Endothelial cell of umbilical vein (primary cell): Measurements from ENCODE around the gene SPTLC1. TPM values are rescaled to one million over a fixed set of nuclear protein-coding genes. Genes with fewer than 3 reads are reported as not detected.

Experiments used
- BruUV-seq: library from RNA; stranded (reverse); fragments of 400-500 nt; replicated peaks from 2 replicates; lab custom pipeline; 2021; lab: Mats Ljungman, UMichigan
- CTCF ChIA-PET: fragments of 300-600, 350-600 bp; sonication (Branson Sonifier 250); formaldehyde crosslinking; loops from one replicate; lab custom pipeline; 2021; ENCODE audit warnings: antibody characterized with exemption, inconsistent platforms; lab: Charles Lee
- POLR2A ChIA-PET: fragments of 300-600, 350-600 bp; sonication (Branson Sonifier 250); formaldehyde crosslinking; loops from one replicate; lab custom pipeline; 2021; ENCODE audit warnings: antibody characterized with exemption, inconsistent platforms; lab: Charles Lee
- DNase-seq: peaks from one replicate; pipeline ENCODE4 v3.0.0-alpha.2; 2011; ENCODE audit warnings: low read depth, low spot score
- FAIRE-seq: peaks from 2 replicates; lab custom pipeline; 2011; peaks lifted over from hg19 to GRCh38; lab: Jason Lieb, UNC
- H2AFZ ChIP-seq: 2 replicates; pipeline ENCODE4 v1.6.0; 2012; ENCODE audit warnings: low read depth, low read length, control low read depth, inconsistent platforms
- H3K27ac ChIP-seq: 2 replicates; pipeline ENCODE4 v1.5.1; 2011; ENCODE audit warnings: low read depth, mild to moderate bottlenecking, control low read depth, low read length, moderate library complexity; ENCODE audit not compliant: insufficient read depth
- H3K27me3 ChIP-seq, 2 experiments: 2 replicates each; pipeline versions ENCODE4 v1.6.0 to v1.6.1; 2011; ENCODE audit warnings: low read length in 2 of 2, mixed read lengths in 1 of 2; ENCODE audit not compliant: control insufficient read depth in 2 of 2, insufficient read depth in 2 of 2
- H3K36me3 ChIP-seq, 2 experiments: 2 replicates in 1 of 2; 3 replicates in 1 of 2; pipeline ENCODE4 v1.5.1; 2011; ENCODE audit warnings: low read length in 2 of 2, mild to moderate bottlenecking in 1 of 2, moderate library complexity in 1 of 2; ENCODE audit not compliant: control insufficient read depth in 2 of 2, insufficient read depth in 2 of 2; ENCODE audit errors: extremely low read depth in 1 of 2
- H3K4me1 ChIP-seq: 3 replicates; pipeline ENCODE4 v1.5.1; 2011; ENCODE audit warnings: mild to moderate bottlenecking, low read length; ENCODE audit not compliant: control insufficient read depth, insufficient read depth; ENCODE audit errors: extremely low read depth
- H3K4me2 ChIP-seq: 2 replicates; pipeline ENCODE4 v1.6.1; 2011; ENCODE audit warnings: low read length, control low read depth, mixed read lengths; ENCODE audit not compliant: insufficient read depth
- H3K4me3 ChIP-seq, 3 experiments: fragments of 200-600 bp in 1 of 3; sonication (generic), shearing (Covaris generic) in 1 of 3; replicated peaks in 1 of 3; 2 replicates each; pipeline ENCODE4 v1.5.1; 2011 to 2016; ENCODE audit warnings: control low read depth in 3 of 3, low read length in 3 of 3, mild to moderate bottlenecking in 2 of 3, inconsistent platforms in 1 of 3, low read depth in 1 of 3, moderate library complexity in 1 of 3; ENCODE audit not compliant: insufficient read depth in 1 of 3
- H3K79me2 ChIP-seq: 2 replicates; pipeline ENCODE4 v1.6.0; 2012; ENCODE audit warnings: low read length, inconsistent platforms; ENCODE audit not compliant: control insufficient read depth, insufficient read depth
- H3K9ac ChIP-seq: replicated peaks from 2 replicates; pipeline ENCODE3; 2011; ENCODE audit warnings: low read length, control low read depth; ENCODE audit not compliant: insufficient read depth; ENCODE audit errors: extremely low read depth
- H3K9me1 ChIP-seq: replicated peaks from 3 replicates; pipeline ENCODE4 v1.6.0; 2011; ENCODE audit warnings: mild to moderate bottlenecking, low read length; ENCODE audit not compliant: control insufficient read depth, insufficient read depth; ENCODE audit errors: extremely low read depth
- H3K9me3 ChIP-seq: replicated peaks from 2 replicates; pipeline ENCODE4 v1.5.1; 2012; ENCODE audit warnings: low read length, inconsistent platforms; ENCODE audit not compliant: control insufficient read depth, insufficient read depth
- H4K20me1 ChIP-seq: replicated peaks from 2 replicates; pipeline ENCODE3; 2011; ENCODE audit warnings: mild to moderate bottlenecking, low read length; ENCODE audit not compliant: control insufficient read depth, insufficient read depth; ENCODE audit errors: extremely low read depth
- GATA2 ChIP-seq: IDR thresholded peaks from 2 replicates; pipeline ENCODE4 v1.7.0; 2011; ENCODE audit warnings: low read depth, mild to moderate bottlenecking, moderate library complexity, mixed read lengths, low read length; ENCODE audit not compliant: insufficient read length, insufficient read depth
- JUN ChIP-seq: IDR thresholded peaks from 2 replicates; pipeline ENCODE4 v1.6.1; 2011; ENCODE audit warnings: borderline replicate concordance, low read depth; ENCODE audit not compliant: insufficient read length, insufficient read depth
- MAX ChIP-seq: IDR thresholded peaks from 2 replicates; pipeline ENCODE4 v1.6.1; 2011; ENCODE audit not compliant: insufficient read depth, insufficient read length
- MYC ChIP-seq: IDR thresholded peaks from one replicate; pipeline ENCODE4 v1.6.1; 2011; ENCODE audit warnings: mild to moderate bottlenecking, low read depth, low read length
- POLR2A ChIP-seq: IDR thresholded peaks from 2 replicates; pipeline ENCODE4 v1.6.1; 2012; ENCODE audit warnings: low read depth, mild to moderate bottlenecking, control low read depth, low read length
- POLR2AphosphoS5 ChIP-seq: IDR thresholded peaks from 2 replicates; pipeline ENCODE4 v1.6.1; 2012; ENCODE audit warnings: low read depth, mild to moderate bottlenecking, control low read depth, low read length, moderate library complexity; ENCODE audit not compliant: insufficient read depth
- dilution Hi-C: fragments of 300-500 bp; cut with MboI; formaldehyde crosslinking; loops from one replicate; pipeline ENCODE4 v1.15.0; 2019; ENCODE audit warnings: low sequenced_read_pairs; ENCODE audit not compliant: extremely low pct_ligation_motif_present
- intact Hi-C: fragments of 100-400 bp; cut with micrococcal nuclease; formaldehyde crosslinking; loops from one replicate; pipeline ENCODE4 v1.10.0; 2022
- polyA plus RNA-seq, 4 experiments: library from polyadenylated mRNA; depleted of rRNA in 3 of 4; stranded (reverse) in 3 of 4; unstranded in 1 of 4; fragments of >200 nt; gene quantifications; 2 replicates each; pipeline versions ENCODE4 v1.2.1 to v1.2.3, GENCODE V29; 2011 to 2012; ENCODE audit warnings: missing spikeins in 1 of 4
- total RNA-seq: library from RNA; stranded (reverse); gene quantifications from 2 replicates; pipeline ENCODE4 v1.2.3, GENCODE V29; 2021
- TF ChIP-seq, protein P1 (sequence below), 2 donors: IDR thresholded peaks; 1 replicate in 1 of 2; 2 replicates in 1 of 2; pipeline ENCODE4 v1.5.1; 2011; ENCODE audit warnings: low read length in 2 of 2, mild to moderate bottlenecking in 2 of 2, moderate library complexity in 2 of 2, control low read depth in 1 of 2, inconsistent platforms in 1 of 2, low read depth in 1 of 2; ENCODE audit not compliant: insufficient read depth in 1 of 2; ENCODE audit errors: extremely low read depth in 1 of 2

The SPTLC1 gene
- total and polyA plus RNA-seq, 2 donors (not counting 3 experiments of a cell fraction or from before 2014, with no cell fraction given) = 35.9 to 68.5 TPM

GRCh38 chr9:92135576-92135975 lies 20.4 kb upstream of the SPTLC1 start:
- H3K9me3 ChIP-seq = no peaks in the 10 kb centered on the region
- dilution Hi-C loops (no loop called here), intact Hi-C loops (loop anchor here (5.0 kb wide), 1 partner anchor 657 kb away; no protein-coding TSS in a partner anchor)
- FAIRE-seq (no peak), DNase-seq (no peak)
- H3K4me3 ChIP-seq = no peak overlapping the region
- no peak overlapping the region for H3K27ac ChIP-seq
- no peaks in the 10 kb centered on the region for H3K79me2 ChIP-seq
- ChIA-PET POLR2A (no interaction called here), CTCF (interaction anchor here (1.1 to 9.0 kb wide), 2 partner anchors 97 to 106 kb away, joined by 4 to 239 read pairs; no protein-coding TSS in a partner anchor)
- no peaks in the 10 kb centered on the region for H4K20me1 ChIP-seq
- H2AFZ ChIP-seq = no peak overlapping the region
- BruUV-seq = no TSS peak
- no peak overlapping the region for H3K9ac ChIP-seq
- H3K27me3 ChIP-seq = no peaks in the 10 kb centered on the region
- no peaks in the 10 kb centered on the region for H3K9me1 ChIP-seq
- H3K4me1 ChIP-seq = peaks cover 8% of the 10 kb centered on the region
- no peaks in the 10 kb centered on the region for H3K36me3 ChIP-seq
- H3K4me2 ChIP-seq = no peak overlapping the region
- TF ChIP-seq, protein P1, sequence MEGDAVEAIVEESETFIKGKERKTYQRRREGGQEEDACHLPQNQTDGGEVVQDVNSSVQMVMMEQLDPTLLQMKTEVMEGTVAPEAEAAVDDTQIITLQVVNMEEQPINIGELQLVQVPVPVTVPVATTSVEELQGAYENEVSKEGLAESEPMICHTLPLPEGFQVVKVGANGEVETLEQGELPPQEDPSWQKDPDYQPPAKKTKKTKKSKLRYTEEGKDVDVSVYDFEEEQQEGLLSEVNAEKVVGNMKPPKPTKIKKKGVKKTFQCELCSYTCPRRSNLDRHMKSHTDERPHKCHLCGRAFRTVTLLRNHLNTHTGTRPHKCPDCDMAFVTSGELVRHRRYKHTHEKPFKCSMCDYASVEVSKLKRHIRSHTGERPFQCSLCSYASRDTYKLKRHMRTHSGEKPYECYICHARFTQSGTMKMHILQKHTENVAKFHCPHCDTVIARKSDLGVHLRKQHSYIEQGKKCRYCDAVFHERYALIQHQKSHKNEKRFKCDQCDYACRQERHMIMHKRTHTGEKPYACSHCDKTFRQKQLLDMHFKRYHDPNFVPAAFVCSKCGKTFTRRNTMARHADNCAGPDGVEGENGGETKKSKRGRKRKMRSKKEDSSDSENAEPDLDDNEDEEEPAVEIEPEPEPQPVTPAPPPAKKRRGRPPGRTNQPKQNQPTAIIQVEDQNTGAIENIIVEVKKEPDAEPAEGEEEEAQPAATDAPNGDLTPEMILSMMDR (IDR thresholded peaks at IDR 0.05; ENCODE audit: extremely low read depth in 1 of 2, insufficient read depth in 1 of 2, low read depth in 1 of 2, low read length in 2 of 2) = no peak
- TF ChIP-seq POLR2AphosphoS5 (no peak), MYC (no peak), JUN (no peak), POLR2A (no peak), MAX (no peak), GATA2 (no peak)
